WERI-Rb-1 (cell line): Measurements from ENCODE around the gene THUMPD3.

Source experiments
- DNase-seq: peaks from one replicate; pipeline ENCODE4 v3.0.0-alpha.2; 2020
- H3K27ac ChIP-seq: fragments of 250-450 bp; sonication (Bioruptor Pico); 2 replicates; pipeline ENCODE4 v1.5.1; 2020; ENCODE audit warnings: mild to moderate bottlenecking, moderate library complexity
- H3K27me3 ChIP-seq: fragments of 250-450 bp; sonication (Bioruptor Pico); 2 replicates; pipeline ENCODE4 v1.5.1; 2021; ENCODE audit warnings: mild to moderate bottlenecking, low read depth, moderate library complexity; ENCODE audit not compliant: insufficient read depth, severe bottlenecking
- H3K36me3 ChIP-seq: fragments of 250-450 bp; sonication (Bioruptor Pico); 2 replicates; pipeline ENCODE4 v1.5.1; 2020; ENCODE audit warnings: mild to moderate bottlenecking, moderate library complexity
- H3K4me3 ChIP-seq: 2 replicates; pipeline ENCODE4 v1.5.1; 2011; ENCODE audit warnings: low read depth, mild to moderate bottlenecking, control low read depth, low read length
- H3K9me3 ChIP-seq: fragments of 250-450 bp; sonication (Bioruptor Pico); 2 replicates; pipeline ENCODE4 v1.5.1; 2021; ENCODE audit warnings: mild to moderate bottlenecking, moderate library complexity; ENCODE audit not compliant: severe bottlenecking
- CTCF ChIP-seq: IDR thresholded peaks from 2 replicates; pipeline ENCODE4 v1.5.1; 2011; ENCODE audit warnings: low read depth, mild to moderate bottlenecking, control low read depth, inconsistent platforms, low read length

Gene THUMPD3

GRCh38 chr3:9416139-9416780, 53.4 kb downstream of the THUMPD3 start:
- no peaks in the 10 kb centered on the region for H3K27me3 ChIP-seq
- H3K4me3 ChIP-seq, result no peak overlapping the region
- no peak for TF ChIP-seq CTCF
- no peaks in the 10 kb centered on the region for H3K9me3 ChIP-seq
- no peak for DNase-seq
- H3K36me3 ChIP-seq, result peaks cover 17% of the 10 kb centered on the region
- no peak overlapping the region for H3K27ac ChIP-seq

DNA sequence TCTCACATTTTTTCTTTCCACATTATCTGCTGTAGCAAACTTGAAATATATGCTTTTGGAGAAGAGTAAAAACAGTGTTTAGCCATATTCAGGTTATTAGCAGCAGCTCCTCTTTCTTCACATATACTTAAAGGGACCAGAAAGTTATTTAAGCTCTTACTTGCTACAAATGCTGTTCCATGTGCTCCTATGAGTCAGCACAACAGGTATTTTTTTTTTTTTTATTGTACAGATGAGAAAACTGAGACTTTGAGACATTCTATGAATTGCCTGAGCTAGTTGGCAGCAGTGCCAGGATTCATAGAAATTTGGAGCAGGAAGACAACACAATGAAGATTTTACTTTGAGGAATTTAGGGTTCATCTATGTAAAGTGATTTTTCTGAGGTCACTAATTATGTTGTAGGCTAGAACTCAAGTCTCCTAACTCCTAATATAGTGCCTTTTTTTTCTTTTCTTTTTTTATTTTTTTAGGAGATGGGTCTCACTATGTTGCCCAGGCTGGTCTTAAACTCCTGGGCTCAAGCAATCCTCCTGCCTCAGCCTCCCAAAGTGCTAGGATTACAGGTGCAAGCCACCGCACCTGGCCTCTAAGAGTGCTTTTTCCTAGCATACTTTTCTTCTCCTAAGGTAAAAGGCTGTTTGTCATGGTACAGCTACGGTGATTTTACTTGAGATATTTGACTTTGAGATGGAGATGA, 58.1 kb downstream of the THUMPD3 start:
- Histone ChIP-seq H3K36me3 (peaks cover 34% of the 10 kb centered on the region), H3K27me3 (no peaks in the 10 kb centered on the region), H3K4me3 (no peak overlapping the region), H3K9me3 (no peaks in the 10 kb centered on the region), H3K27ac (no peak overlapping the region)
- DNase-seq, result no peak
- no peak for TF ChIP-seq CTCF

- Histone ChIP-seq H3K27ac (peak overlapping the region; percentile 66), H3K4me3 (no peak overlapping the region), H3K36me3 (peaks cover 43% of the 10 kb centered on the region), H3K9me3 (no peaks in the 10 kb centered on the region), H3K27me3 (no peaks in the 10 kb centered on the region)
- TF ChIP-seq CTCF, result peak; percentile 11; the same call in 1 of the 2 replicates
- DNase-seq, result peak; percentile 22
Observed at GRCh38 chr3:9422712-9423424, 60.0 kb downstream of the THUMPD3 start.

GRCh38 chr3:9428411-9428810, 65.6 kb downstream of the THUMPD3 start:
- no peak for DNase-seq
- Histone ChIP-seq H3K36me3 (peaks cover 92% of the 10 kb centered on the region), H3K27ac (no peak overlapping the region), H3K4me3 (no peak overlapping the region), H3K9me3 (no peaks in the 10 kb centered on the region), H3K27me3 (no peaks in the 10 kb centered on the region)
- TF ChIP-seq CTCF, result no peak

GRCh38 chr3:9430733-9431132, 67.9 kb downstream of the THUMPD3 start:
- H3K27me3 ChIP-seq, result no peaks in the 10 kb centered on the region
- H3K4me3 ChIP-seq, result no peak overlapping the region
- no peak overlapping the region for H3K27ac ChIP-seq
- DNase-seq, result no peak
- H3K36me3 ChIP-seq, result peaks cover 95% of the 10 kb centered on the region
- H3K9me3 ChIP-seq, result no peaks in the 10 kb centered on the region
- TF ChIP-seq CTCF, result no peak
